ENCODE measurements around the gene UTF1. TPM values are rescaled to one million over a fixed set of nuclear protein-coding genes. Genes with fewer than 3 reads are reported as not detected.

The UTF1 gene
- total and polyA plus RNA-seq, 2 experiments from 2014 or later, result 12.2 to 51.4 TPM

- H3K36me3 ChIP-seq (ENCODE audit: insufficient read depth), result no peaks in the 10 kb centered on the region
- no peaks in the 10 kb centered on the region for H3K27me3 ChIP-seq (ENCODE audit: insufficient read depth)
- Mint-ChIP-seq H3K36me3 (ENCODE audit: low read depth) (peaks cover 10% of the 10 kb centered on the region; the same call in 2 of the 3 replicates), H3K4me3 (no peak overlapping the region), H3K27ac (peak overlapping the region; percentile 48; the same call in 1 of the 2 replicates), H3K4me1 (no peaks in the 10 kb centered on the region), H3K9me3 (peaks cover 23% of the 10 kb centered on the region), H3K27me3 (ENCODE audit: insufficient read depth, low read depth, poor library complexity) (peaks cover 3% of the 10 kb centered on the region)
- H3K4me2 ChIP-seq, result no peak overlapping the region
- no peak for TF ChIP-seq ZNF462 (CRISPR knock-in tag; IDR thresholded peaks at IDR 0.05)
- TF ChIP-seq ZNF331 (CRISPR knock-in tag; IDR thresholded peaks at IDR 0.05; ENCODE audit: low read depth), result no peak
- no peak for TF ChIP-seq NANOG (IDR thresholded peaks at IDR 0.05; ENCODE audit: borderline replicate concordance)
- no peak for TF ChIP-seq POLR2AphosphoS5 (IDR thresholded peaks at IDR 0.05; ENCODE audit: low read depth)
- TF ChIP-seq ETS1 (IDR thresholded peaks at IDR 0.05), result no peak
- no peak for TF ChIP-seq ZNF114 (CRISPR knock-in tag; IDR thresholded peaks at IDR 0.05)
- no peak for TF ChIP-seq CREB1 (CRISPR knock-in tag; IDR thresholded peaks at IDR 0.05; ENCODE audit: low read depth)
- TF ChIP-seq EZH2 (IDR thresholded peaks at IDR 0.05; ENCODE audit: low read depth, unreplicated experiment), result no peak
- no peak for TF ChIP-seq STAT1 (IDR thresholded peaks at IDR 0.05; ENCODE audit: unreplicated experiment)
- TF ChIP-seq, protein P1, sequence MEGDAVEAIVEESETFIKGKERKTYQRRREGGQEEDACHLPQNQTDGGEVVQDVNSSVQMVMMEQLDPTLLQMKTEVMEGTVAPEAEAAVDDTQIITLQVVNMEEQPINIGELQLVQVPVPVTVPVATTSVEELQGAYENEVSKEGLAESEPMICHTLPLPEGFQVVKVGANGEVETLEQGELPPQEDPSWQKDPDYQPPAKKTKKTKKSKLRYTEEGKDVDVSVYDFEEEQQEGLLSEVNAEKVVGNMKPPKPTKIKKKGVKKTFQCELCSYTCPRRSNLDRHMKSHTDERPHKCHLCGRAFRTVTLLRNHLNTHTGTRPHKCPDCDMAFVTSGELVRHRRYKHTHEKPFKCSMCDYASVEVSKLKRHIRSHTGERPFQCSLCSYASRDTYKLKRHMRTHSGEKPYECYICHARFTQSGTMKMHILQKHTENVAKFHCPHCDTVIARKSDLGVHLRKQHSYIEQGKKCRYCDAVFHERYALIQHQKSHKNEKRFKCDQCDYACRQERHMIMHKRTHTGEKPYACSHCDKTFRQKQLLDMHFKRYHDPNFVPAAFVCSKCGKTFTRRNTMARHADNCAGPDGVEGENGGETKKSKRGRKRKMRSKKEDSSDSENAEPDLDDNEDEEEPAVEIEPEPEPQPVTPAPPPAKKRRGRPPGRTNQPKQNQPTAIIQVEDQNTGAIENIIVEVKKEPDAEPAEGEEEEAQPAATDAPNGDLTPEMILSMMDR (conservative IDR thresholded peaks at IDR 0.05; ENCODE audit: low read depth in 2 of 2), result no peak
- no peak for TF ChIP-seq EZH2phosphoT487 (IDR thresholded peaks at IDR 0.05; ENCODE audit: unreplicated experiment)
- TF ChIP-seq, protein P2, sequence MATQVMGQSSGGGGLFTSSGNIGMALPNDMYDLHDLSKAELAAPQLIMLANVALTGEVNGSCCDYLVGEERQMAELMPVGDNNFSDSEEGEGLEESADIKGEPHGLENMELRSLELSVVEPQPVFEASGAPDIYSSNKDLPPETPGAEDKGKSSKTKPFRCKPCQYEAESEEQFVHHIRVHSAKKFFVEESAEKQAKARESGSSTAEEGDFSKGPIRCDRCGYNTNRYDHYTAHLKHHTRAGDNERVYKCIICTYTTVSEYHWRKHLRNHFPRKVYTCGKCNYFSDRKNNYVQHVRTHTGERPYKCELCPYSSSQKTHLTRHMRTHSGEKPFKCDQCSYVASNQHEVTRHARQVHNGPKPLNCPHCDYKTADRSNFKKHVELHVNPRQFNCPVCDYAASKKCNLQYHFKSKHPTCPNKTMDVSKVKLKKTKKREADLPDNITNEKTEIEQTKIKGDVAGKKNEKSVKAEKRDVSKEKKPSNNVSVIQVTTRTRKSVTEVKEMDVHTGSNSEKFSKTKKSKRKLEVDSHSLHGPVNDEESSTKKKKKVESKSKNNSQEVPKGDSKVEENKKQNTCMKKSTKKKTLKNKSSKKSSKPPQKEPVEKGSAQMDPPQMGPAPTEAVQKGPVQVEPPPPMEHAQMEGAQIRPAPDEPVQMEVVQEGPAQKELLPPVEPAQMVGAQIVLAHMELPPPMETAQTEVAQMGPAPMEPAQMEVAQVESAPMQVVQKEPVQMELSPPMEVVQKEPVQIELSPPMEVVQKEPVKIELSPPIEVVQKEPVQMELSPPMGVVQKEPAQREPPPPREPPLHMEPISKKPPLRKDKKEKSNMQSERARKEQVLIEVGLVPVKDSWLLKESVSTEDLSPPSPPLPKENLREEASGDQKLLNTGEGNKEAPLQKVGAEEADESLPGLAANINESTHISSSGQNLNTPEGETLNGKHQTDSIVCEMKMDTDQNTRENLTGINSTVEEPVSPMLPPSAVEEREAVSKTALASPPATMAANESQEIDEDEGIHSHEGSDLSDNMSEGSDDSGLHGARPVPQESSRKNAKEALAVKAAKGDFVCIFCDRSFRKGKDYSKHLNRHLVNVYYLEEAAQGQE (IDR thresholded peaks at IDR 0.05; ENCODE audit: unreplicated experiment), result no peak
- no peak for TF ChIP-seq JUNB (IDR thresholded peaks at IDR 0.05; ENCODE audit: unreplicated experiment)
- no peaks in the 10 kb centered on the region for H3K79me2 ChIP-seq (replicated peaks; ENCODE audit: insufficient read depth)
- no peaks in the 10 kb centered on the region for H4K20me1 ChIP-seq (replicated peaks; ENCODE audit: insufficient read depth)
- ATAC-seq (no peak), DNase-seq (ENCODE audit: low spot score) (no peak)
- H3K9me2 ChIP-seq (ENCODE audit: insufficient read depth), result no peaks in the 10 kb centered on the region
- no peak overlapping the region for H3K4me3 ChIP-seq
- H3K4me1 ChIP-seq (ENCODE audit: insufficient read depth), result no peaks in the 10 kb centered on the region
- H3F3A ChIP-seq (replicated peaks; ENCODE audit: low read depth), result no peaks in the 10 kb centered on the region
- no peak overlapping the region for H3K27ac ChIP-seq (ENCODE audit: low read depth)
- H2AFZ ChIP-seq, result no peak overlapping the region
Observed at GRCh38 chr10:133196221-133196915, 33.6 kb upstream of the UTF1 start.

Data from GM23338 (cell line).